ENCODE measurements around the gene SLC38A10. TPM values are rescaled to one million over a fixed set of nuclear protein-coding genes. Genes with fewer than 3 reads are reported as not detected.

The SLC38A10 gene
- total RNA-seq, 1 experiment from 2014 or later: 121 TPM

- Mint-ChIP-seq H3K36me3 (ENCODE audit: insufficient read depth, unreplicated experiment) (peaks cover 32% of the 10 kb centered on the region), H3K27me3 (ENCODE audit: unreplicated experiment) (no peaks in the 10 kb centered on the region), H3K27ac (ENCODE audit: unreplicated experiment) (no peak overlapping the region), H3K9me3 (ENCODE audit: low read depth, unreplicated experiment) (no peaks in the 10 kb centered on the region), H3K4me3 (ENCODE audit: low read depth, unreplicated experiment) (no peak overlapping the region), H3K4me1 (ENCODE audit: low read depth, unreplicated experiment) (no peaks in the 10 kb centered on the region)
- no peak for TF ChIP-seq CTCF (IDR thresholded peaks at IDR 0.05; ENCODE audit: unreplicated experiment)
- CTCF ChIA-PET: no interaction called here
- DNase-seq: no peak
- no TSS peak for BruUV-seq (replicated peaks)
- intact Hi-C loops (cut with micrococcal nuclease; ENCODE audit: unreplicated experiment): no loop called here
These were observed 59.9 kb downstream of the SLC38A10 start for GRCh38 chr17:81234940-81235821.

DNA sequence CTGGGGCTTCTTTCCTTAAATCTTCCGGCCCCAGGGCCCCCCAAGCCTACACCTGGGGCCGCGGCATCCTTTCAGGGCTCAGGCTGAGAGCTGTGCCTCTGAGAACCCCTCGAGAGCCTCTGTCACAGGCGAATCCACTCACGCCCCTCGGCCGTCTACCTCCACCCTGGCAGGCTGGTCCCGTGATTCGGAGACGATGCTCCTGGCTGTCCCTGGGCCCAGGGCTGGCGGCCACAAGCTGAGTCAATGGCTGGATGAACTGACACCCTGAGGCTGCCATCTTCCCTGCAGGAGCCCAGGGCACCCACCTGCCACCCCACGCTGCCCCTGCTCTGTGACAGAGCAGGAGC lies 60.6 kb downstream of the SLC38A10 start:
- Mint-ChIP-seq H3K27me3 (ENCODE audit: unreplicated experiment) (no peaks in the 10 kb centered on the region), H3K27ac (ENCODE audit: unreplicated experiment) (no peak overlapping the region), H3K4me3 (ENCODE audit: low read depth, unreplicated experiment) (no peak overlapping the region), H3K36me3 (ENCODE audit: insufficient read depth, unreplicated experiment) (peaks cover 31% of the 10 kb centered on the region), H3K4me1 (ENCODE audit: low read depth, unreplicated experiment) (no peaks in the 10 kb centered on the region), H3K9me3 (ENCODE audit: low read depth, unreplicated experiment) (no peaks in the 10 kb centered on the region)
- CTCF ChIA-PET: no interaction called here
- no peak for DNase-seq
- intact Hi-C loops (cut with micrococcal nuclease; ENCODE audit: unreplicated experiment): no loop called here
- TF ChIP-seq CTCF (IDR thresholded peaks at IDR 0.05; ENCODE audit: unreplicated experiment): no peak
- no TSS peak for BruUV-seq (replicated peaks)

DNA sequence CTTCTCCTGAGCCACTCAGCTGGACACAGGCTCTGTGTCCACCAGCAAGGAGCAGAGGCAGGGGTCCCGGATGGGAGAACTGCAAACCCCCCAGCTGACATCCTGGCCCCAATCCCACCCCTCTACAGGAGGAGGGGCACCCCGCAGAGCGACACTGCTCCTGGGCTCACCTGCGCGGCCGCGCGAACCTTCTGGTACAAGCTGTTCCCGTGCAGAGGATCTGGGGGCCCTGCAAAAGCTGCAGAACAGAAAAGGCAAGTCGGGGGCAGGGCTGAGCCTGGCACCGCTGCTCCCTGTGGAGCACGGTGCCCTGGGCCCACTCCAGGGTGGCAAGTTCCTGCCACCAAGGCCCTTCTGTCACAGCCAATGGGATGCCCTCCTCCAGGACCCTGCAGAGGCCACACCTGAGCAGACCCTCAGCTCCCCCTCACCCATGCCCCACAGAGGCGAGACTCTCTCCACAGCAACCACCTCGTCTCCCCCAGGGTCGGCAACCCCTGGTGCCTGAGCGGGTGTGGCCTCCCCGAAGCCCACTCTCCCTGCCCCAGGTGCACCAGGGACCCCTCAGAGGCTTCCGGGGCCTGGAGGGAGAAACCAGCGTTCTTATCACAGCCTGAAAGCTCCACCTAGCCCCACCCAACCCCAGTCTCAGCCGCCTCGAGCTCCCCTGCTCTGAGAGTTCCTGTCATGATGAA lies 61.1 kb downstream of the SLC38A10 start:
- DNase-seq: no peak
- no TSS peak for BruUV-seq (replicated peaks)
- CTCF ChIA-PET: no interaction called here
- Mint-ChIP-seq H3K36me3 (ENCODE audit: insufficient read depth, unreplicated experiment) (peaks cover 26% of the 10 kb centered on the region), H3K27ac (ENCODE audit: unreplicated experiment) (no peak overlapping the region), H3K4me3 (ENCODE audit: low read depth, unreplicated experiment) (no peak overlapping the region), H3K4me1 (ENCODE audit: low read depth, unreplicated experiment) (no peaks in the 10 kb centered on the region), H3K9me3 (ENCODE audit: low read depth, unreplicated experiment) (no peaks in the 10 kb centered on the region), H3K27me3 (ENCODE audit: unreplicated experiment) (no peaks in the 10 kb centered on the region)
- no peak for TF ChIP-seq CTCF (IDR thresholded peaks at IDR 0.05; ENCODE audit: unreplicated experiment)
- intact Hi-C loops (cut with micrococcal nuclease; ENCODE audit: unreplicated experiment): no loop called here

DNA sequence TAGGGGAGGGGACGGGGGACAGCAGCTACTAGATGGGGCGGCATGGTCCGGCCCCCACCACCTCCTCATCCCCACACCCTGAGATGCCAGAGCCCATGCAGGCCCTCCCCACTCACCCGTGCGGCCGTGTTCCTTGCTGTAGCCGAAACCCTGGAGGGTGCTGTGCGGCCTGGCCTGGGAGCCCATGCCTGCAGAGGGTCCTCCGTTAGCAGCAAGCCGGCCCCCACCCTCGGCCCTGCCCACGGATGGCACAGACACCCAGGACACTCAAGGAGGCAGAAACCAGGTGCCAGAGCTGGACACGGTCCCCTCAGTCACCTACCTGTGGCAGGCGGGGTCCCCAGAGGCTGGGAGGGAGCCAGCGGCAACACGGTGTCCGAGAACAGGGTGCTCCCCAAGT lies 61.8 kb downstream of the SLC38A10 start:
- peaks cover 20% of the 10 kb centered on the region for H3K36me3 Mint-ChIP-seq (ENCODE audit: insufficient read depth, unreplicated experiment)
- no peak for TF ChIP-seq CTCF (IDR thresholded peaks at IDR 0.05; ENCODE audit: unreplicated experiment)
- H3K27ac Mint-ChIP-seq (ENCODE audit: unreplicated experiment): no peak overlapping the region
- no peak overlapping the region for H3K4me3 Mint-ChIP-seq (ENCODE audit: low read depth, unreplicated experiment)
- CTCF ChIA-PET: no interaction called here
- no peaks in the 10 kb centered on the region for H3K27me3 Mint-ChIP-seq (ENCODE audit: unreplicated experiment)
- H3K9me3 Mint-ChIP-seq (ENCODE audit: low read depth, unreplicated experiment): no peaks in the 10 kb centered on the region
- DNase-seq: no peak
- H3K4me1 Mint-ChIP-seq (ENCODE audit: low read depth, unreplicated experiment): no peaks in the 10 kb centered on the region
- intact Hi-C loops (cut with micrococcal nuclease; ENCODE audit: unreplicated experiment): no loop called here
- BruUV-seq (replicated peaks): no TSS peak

All from Calu3 (cell line).